HG03196 (cell line): ENCODE data around the gene TIA1.
A peak's percentile ranks its signal among the peaks of the same experiment; 100 is the strongest.
"Not testable (repeated sequence)": the region's sequence is repeated elsewhere in the genome, so short reads cannot be mapped to it uniquely, and the experiment has no call there.

Experiments used
- ATAC-seq: cut with Tn5 transposase; IDR thresholded peaks from one replicate; pipeline ENCODE4 v1.9.1; 2021; ENCODE audit not compliant: unreplicated experiment

TIA1 gene

DNA sequence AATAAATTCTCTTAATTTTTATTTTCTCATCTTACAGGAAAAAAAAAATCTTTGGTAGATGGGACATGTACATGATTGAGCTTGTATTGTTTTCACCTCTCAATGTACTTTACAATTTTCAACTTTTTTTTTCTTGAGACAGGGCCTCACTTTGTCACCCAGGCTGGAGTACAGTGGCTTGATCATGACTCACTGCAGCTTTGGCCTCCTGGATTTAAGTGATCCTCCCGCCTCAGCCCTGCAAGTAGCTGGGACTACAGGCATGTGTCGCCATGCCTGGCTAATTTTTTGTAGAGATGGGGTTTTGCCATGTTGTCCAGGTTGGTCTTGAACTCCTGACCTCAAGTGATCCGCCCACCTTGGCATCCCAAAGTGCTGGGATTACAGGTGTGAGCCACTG is 25.1 kb downstream of the TIA1 start:
- not testable (repeated sequence) for ATAC-seq

DNA sequence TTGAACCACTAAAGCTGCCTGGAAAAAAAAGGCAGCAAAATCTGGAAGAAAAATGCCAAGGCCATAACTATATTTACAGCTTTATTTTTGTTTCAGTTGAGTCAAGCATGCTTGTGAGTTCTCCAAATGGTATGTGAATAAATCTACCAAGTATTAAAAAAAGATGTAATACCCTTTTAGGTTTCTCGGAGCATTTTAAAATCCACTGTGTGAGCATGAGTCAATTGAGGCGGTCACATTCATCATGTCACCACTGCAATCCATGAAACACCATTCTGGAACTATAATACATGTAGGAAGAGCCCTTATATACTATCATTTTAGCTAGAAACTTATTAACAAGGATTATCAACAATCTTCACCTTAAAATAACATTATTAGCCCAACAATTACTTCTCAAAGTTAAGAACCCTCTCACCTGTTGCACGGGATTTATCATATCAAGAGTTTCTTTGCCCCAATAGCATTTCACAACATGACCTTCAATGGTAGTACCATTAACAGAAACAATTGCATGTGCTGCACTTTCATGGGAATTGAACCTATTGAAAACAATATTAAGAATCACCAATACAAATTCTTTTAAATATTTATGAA is 33.4 kb downstream of the TIA1 start:
- ATAC-seq = no peak

DNA sequence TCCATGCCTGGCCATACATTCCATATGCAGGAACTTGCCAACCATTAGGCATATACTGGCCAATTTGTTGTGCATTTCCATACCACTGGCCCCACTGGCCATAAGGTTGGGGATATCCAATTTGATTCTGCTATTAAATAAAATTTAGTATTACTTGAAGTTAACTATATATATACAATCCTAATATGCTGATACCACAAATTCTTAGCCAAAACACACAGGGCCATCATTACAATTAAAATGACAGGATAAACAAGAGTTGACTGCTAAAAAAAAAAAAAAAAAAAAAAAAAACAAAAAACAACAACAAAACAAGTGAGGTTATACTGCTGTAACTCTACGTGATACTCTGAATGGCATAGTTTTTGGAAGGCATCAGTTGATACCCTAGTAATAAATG is 34.1 kb downstream of the TIA1 start:
- ATAC-seq = no peak

DNA sequence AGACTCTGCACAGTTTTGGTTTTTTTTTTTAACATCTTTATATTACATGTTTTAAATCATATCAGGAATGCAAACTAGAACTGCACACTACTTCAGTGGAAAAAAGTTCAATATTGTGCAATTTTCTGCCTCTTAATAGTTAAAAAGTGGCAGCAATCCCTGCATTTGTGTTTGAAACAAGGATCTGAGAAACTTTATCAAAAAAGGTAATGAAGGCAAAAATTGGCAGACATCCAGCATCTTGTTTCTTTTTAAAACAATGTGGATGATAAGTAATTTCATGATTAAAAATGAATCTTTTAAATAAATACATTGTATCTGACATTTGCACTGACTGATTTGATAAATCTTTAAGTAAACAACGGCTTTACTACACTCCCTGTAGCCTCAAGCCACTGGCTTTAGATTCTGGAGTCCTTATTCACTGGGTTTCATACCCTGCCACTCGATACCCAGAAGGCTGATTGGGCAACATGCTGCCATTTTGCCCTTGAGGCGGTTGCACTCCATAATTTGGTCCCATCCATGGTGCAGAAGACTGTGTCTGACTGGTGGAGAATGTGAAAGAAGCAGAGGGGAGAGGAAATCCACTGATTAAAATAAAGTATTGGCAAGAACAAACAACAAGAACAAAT is 36.0 kb downstream of the TIA1 start:
- no peak for ATAC-seq

DNA sequence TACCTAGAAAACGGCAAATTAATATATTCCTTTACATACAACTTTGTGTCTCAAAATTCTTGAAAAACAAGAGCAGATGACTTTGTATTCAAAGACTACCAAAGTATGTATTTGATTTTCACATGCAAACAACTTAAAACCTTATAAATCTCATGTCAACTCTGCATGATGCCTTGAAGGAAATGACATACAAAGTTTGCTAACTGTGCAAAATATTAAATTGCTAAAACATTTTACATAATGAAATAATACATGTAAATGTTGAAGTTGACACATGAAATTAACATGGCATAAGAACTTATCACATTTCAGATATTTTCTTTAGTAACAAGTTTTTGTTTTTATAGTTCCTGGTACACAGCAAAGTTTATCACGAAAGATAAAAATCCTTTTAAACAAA is 36.8 kb downstream of the TIA1 start:
- ATAC-seq = no peak

DNA sequence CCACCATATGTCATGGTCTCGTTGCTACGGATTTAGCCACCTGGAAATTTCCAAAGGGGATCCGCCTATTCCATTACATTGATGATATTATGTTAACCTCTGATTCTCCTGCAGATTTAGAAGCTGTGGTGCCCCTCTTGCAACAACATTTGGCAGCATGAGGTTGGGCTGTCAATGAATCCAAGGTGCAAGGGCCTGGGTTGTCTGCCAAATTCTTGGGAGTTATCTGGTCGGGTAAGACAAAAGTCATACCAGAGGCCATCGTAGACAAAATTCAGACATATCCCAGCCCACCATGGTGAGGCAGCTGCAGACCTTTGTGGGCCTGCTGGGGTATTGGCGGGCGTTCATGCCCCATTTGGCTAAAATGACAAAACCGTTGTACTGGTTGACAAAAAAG is 44.0 kb downstream of the TIA1 start:
- ATAC-seq = no peak

DNA sequence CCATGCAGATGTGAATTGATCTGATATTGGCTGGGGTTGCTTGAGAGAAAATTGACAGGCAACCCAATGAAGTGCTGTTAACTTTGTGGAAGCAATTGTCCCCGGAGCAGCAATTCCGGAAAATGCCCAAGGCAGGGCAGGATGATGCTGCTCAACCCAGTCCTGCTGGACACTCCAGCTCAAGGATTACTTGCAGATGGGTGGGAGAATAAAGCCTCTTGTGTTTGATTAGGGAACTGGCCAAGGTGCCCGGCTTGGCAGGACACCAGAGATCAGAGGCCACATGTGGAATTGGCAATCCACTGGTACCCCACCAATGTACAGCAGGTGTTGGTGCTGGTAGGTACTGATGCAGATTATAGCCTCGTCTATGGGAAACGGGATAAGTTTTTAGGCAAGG is 45.3 kb downstream of the TIA1 start:
- no peak for ATAC-seq

DNA sequence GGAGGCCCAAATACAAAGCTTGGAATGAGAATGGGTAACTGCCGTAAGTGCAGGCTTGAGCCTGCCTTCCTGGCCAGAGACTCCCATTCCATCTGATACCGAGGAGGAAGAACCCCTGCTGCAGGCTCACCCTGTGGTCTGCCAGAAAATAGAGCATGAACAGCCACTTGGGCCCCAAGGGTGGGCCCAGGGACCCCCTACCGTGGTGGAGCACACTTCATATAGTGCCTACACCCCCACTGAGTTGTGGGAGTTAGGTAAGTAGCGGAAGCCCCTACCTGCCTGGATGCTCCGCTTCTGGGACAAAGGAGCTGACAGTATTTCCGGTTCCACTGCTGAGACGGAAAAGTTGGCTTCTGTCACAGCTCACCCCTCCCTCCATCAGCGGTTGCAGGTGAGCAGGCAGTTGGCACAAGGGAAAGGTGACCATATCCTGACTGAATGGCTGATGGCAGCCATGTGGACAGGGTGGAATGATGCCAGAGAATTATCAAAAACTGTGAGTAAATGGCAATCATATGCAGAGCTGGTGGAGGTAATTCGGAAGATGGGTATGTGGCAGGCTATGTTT is 46.1 kb downstream of the TIA1 start:
- no peak for ATAC-seq

DNA sequence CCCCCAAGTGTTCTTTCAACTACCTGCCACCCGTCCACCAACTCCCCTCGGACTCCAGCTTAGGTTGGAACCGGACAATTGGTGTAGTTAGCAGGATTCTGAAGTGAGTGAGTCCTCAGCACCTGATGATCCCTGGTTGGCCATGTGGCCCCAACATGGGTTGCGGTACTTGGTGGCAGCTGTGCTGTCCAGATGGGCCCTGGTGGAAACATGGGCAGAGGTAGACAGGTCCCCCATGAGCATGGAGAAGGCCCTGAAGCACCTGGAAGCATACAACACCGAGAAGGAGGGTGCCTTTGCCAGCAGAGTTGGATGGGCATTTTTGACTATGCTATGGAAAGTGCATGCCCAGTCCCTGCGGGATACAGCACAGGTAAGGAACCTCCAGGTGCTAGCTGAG is 46.6 kb downstream of the TIA1 start:
- no peak for ATAC-seq

DNA sequence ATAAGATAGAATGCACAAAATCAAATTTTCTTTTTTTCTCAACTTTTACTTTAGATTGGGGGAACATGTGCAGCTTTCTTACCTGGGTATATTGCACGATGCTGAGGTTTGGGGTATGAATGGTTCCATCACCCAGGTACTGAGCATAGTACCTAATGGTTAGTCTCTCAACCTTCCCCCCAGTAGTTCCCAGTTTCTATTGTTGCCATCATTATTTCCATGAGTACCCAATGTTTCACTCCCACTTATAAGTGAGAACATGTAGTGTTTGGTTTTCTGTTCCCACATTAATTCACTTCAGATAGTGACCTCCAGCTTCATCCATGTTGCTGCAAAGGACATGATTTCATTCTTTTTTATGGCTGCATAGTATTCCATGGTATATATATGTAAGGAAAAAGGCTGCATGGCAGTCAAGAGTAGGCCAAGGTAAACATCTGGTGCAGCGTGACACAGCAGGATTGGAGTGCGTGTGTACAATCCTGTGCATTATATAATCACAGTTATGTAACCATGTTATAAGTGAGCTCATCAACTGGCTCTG is 47.1 kb downstream of the TIA1 start:
- no peak for ATAC-seq

DNA sequence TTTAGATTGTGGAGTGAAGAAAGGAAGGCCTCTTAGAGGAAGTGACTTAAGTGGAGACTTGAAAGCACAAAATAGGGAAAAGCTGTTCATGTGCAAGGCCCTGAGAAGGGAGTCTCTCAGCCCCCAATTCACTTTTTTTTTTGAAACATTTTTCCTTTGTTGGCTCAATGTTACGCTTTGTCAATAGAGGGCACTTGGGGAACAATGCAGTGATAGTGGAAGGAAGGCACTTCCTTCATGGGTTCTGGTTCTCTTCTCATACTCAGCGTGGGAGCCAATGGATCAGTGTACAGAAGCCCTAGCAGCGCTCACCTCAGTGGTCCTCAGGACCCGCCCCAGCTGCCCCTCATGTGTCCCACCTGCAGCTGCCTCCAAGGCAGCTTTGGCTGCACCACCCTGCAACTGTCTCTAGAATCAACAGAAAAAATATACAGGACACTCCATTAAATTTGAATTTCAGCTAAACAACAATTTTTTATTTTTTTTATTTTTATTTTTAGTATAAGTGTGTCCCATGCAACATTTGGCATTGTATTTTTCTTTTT is 49.0 kb downstream of the TIA1 start:
- no peak for ATAC-seq

DNA sequence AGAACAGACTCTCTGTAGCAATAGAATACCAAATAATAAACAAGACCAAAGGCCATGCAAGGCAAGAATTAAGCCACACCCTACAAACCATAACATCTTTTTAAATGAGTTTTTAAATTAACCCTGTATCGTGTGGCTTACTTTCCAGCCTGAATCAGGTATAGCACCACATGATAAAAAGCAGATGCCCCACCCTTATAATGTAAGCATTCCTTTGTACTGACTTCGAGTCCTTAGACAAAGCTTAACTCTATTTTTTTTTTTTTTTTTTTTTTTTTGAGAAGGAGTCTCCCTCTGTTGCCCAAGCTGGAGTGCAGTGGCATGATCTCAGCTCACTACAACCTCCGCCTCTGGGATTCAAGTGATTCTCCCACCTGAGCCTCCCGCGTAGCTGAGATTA is 55.9 kb downstream of the TIA1 start:
- no peak for ATAC-seq

DNA sequence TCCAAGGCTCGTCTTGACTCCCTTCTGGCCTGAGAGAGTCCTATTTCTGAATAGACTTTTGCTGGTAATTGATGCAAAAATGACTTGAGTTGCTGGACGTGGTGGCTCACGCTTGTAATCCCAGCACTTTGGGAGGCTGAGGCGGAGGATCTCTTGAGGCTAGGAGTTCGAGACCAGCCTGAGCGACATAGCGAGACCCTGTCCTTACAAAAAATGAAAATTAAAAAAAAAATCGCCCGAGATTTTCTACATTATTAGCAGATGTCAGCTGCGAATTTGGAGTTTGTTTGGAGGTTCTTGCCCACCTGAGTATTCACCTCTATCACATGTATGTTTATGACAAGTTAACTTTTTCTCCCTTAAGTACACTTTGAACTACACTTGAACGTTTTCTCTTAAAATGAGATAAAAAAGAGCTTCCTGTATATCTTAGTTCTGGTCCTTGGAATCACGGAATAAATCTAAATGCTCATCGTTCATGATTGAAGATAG is 57.1 kb downstream of the TIA1 start:
- no peak for ATAC-seq

DNA sequence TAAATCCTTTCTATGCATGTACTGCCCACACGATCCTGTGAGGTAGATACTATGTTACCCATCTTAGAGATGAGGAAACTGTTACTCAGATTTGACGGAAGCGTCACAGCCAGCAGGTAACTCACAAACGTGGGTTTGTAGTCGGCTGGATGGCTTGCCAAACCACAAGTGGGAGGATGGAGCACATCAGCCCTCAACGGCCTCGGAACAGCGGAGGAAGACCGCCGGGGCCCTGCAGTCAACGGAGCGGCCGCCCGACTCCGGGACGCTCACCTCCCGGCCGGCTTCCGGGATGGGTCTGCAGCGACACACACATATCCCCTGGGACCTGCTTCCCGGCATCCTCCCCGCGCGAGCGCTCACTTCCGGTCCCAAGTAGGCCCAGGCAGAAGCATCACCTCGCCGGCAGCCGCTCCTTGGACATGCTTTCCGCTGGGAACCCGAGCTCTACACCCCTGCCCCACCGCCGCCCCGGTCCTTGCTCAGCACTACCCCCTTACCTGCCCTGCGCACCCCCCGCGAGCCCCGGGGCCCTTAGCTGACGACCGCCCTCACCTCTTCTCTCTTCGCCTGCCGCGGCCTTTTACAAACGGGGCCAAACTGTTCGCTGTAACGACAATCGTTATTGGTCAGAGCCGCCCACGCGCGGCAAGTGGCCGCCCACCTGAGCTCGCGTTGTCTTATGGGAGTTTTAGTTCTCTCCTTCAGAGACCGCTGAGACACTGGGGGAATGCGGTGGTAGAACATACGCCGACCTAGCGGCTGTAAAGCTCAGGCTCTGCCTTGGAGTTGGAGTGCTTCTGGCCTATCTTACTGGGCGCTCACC is 57.8 kb downstream of the TIA1 start, which contains the start of gene C2orf42:
TSS of gene C2orf42 (minus strand) at position 602 of the 826 bp plus-strand sequence. CDS start 9,034 bp downstream, outside the sequence.
- peak; percentile 88 for ATAC-seq

DNA sequence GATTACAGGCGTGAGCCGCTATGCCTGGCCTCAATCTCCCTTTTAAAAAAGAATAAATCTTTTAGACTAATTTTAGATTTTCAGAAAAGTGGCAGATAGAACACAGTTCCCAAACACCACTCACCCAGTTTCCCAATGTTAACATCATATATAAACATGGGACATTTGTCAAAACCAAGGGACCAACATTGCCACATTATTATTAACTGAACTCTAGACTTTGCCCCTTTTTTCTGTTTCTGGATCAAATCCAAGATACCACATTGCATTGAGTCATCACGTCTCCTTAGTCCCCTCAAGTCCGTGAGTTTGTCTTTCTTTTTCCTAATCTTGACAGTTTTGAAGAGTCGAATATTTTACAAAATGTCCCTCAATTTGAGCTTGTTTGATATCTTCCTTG is 60.0 kb downstream of the TIA1 start:
- ATAC-seq = no peak

DNA sequence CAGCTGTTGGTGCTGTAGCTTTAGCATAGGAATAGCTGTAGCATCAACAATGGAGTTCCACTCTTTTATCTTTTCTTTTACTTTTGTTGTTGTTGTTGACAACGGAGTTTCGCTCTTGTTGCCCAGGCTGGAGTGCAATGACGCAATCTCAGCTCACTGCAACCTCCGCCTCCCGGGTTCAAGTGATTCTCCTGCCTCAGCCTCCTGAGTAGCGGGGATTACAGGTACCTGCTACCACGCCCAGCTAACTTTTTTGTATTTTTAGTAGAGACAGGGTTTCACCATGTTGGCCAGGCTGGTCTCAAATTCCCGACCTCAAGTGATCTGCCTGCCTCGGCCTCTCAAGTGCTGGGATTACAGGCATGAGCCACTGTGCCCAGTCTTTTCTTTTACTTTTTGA is 61.3 kb downstream of the TIA1 start:
- ATAC-seq = not testable (repeated sequence)

DNA sequence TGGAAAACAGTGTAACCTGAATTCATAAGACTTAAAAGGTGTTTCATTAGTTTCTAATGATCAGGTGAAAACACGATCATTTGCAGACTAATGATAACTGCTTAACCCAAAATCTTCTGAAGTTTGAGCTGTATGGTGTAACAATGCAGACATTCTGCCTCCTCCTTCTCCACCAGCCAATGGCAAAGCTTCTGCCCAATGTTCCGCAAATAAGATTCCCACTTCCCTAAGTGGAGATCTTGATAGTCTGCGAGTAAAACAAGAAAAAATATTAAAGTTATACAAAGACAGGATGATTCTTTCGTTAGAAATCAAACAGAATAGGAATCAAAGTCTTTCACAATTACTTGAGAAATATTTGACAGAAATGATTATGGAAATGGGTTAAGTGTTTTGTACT is 65.7 kb downstream of the TIA1 start:
- no peak for ATAC-seq

DNA sequence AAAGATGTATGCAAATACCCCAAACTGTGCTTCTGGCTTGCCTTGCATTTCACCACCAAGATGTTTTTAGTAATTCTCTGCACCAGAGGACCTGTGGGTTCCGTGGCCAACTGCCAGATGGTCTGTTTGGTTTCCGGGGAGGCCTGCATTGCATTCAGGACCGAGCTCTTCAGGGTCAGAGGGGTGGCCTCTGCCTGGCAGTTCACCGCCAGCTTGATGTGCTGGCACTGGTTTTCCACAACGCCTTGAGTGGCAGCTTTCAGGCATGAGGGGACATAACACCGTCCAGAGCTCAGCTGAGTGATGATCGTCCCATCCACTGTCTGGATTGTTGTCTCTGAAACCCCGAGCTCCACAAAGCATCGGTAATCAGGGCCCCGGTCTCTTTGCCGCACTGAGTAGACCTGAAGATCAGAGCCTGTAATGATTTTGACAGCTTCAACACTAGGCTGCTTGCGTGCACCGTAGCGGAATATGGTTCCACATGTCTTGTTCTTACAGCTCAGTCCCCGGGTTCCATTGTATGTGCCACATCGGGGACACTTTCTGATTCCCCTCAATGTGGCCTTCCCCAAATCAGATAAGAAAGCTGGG is 67.0 kb downstream of the TIA1 start:
- peak; percentile 44 for ATAC-seq

DNA sequence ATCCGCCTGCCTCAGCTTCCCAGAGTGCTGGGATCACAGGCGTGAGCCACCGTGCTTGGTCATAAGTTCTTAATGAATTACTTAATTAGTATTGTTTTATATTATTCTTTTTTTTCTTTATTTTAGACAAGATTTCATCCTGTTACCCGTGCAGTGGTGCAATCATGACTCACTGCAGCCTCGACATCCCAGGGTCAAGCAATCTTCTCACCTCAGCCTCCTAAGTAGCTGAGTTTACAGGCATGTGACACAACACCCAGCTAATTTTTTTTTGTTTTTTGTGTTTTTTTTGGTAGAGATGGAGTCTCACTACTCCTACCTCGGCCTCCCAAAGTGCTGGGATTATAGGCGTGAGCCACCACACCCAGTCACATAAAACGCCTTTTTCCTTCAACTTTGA is 74.9 kb downstream of the TIA1 start:
- no peak for ATAC-seq

DNA sequence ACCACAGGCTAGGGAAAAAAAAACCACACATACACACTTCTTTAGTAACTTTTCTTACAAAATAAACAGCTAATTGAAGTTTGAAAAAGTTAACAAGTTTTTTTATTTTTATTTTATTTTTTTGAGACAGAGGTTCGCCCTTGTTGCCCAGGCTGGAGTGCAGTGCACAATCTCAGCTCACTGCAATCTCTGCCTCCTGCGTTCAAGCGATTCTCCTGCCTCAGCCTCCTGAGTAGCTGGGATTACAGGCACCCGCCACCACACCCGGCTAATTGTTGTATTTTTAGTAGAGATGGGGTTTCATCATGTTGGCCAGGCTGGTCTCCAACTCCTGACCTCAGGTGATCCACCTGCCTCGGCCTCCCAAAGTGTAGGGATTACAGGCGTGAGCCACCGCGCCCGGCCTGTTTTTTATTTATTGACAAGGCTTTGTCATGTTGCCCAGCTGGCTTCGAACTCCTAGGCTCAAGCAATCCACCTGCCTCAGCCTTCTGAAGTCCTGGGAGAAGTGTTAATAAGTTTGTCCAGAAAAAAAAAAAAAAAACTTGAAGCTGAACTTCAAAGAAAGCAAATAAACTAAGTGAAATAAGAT is 78.7 kb downstream of the TIA1 start:
- ATAC-seq = not testable (repeated sequence)
